HCT116 (cell line): ENCODE data around the gene C2orf68. TPM values are rescaled to one million over a fixed set of nuclear protein-coding genes. Genes with fewer than 3 reads are reported as not detected.

Source experiments
- ATAC-seq: fragments of 200-7000 bp; cut with Tn5 transposase; 2 replicates; pipeline ENCODE4 v1.9.1; 2020; ENCODE audit warnings: mild to moderate bottlenecking, moderate library complexity
- BruUV-seq: library from RNA; stranded (reverse); fragments of 400-500 nt; replicated peaks from 2 replicates; lab custom pipeline; 2021; lab: Mats Ljungman, UMichigan
- CTCF ChIA-PET: fragments of 300-600 bp; sonication (Branson Sonifier 250); formaldehyde crosslinking; loops from one replicate; lab custom pipeline; 2021; ENCODE audit warnings: antibody characterized with exemption; lab: Charles Lee
- POLR2A ChIA-PET: fragments of 300-600, 350-600 bp; sonication (Branson Sonifier 250); formaldehyde crosslinking; loops from one replicate; lab custom pipeline; 2021; ENCODE audit warnings: antibody characterized with exemption; lab: Charles Lee
- RAD21 ChIA-PET, 2 experiments: fragments of 300-600 bp; sonication (Branson Sonifier 250); formaldehyde crosslinking; loops; one replicate each; lab custom pipeline; 2023; ENCODE audit warnings: low total read pairs in 2 of 2; ENCODE audit not compliant: uncharacterized antibody in 2 of 2, unreplicated experiment in 2 of 2, low non-redundant PET in 1 of 2; lab: Charles Lee
- DNase-seq: peaks from one replicate; pipeline ENCODE4 v3.0.0-alpha.2; 2010; ENCODE audit warnings: low read depth, low spot score
- H2AFZ ChIP-seq: fragments of 200-600 bp; shearing (Covaris generic), sonication (generic); 2 replicates; pipeline ENCODE4 v1.6.1; 2017; ENCODE audit warnings: low read depth, mixed run types, mixed read lengths, antibody characterized with exemption, low read length; ENCODE audit not compliant: poor library complexity, severe bottlenecking
- H3K27ac ChIP-seq: 2 replicates; pipeline ENCODE4 v1.5.1; 2012; ENCODE audit warnings: low read depth, low read length
- H3K27me3 ChIP-seq: fragments of 200-600 bp; sonication (generic); 2 replicates; pipeline ENCODE4 v1.6.1; 2016; ENCODE audit warnings: mixed run types, low read length, mixed read lengths; ENCODE audit not compliant: insufficient read depth
- H3K36me3 ChIP-seq, 2 experiments: fragments of 200-500 bp in 1 of 2; fragments of 200-600 bp in 1 of 2; sonication (Bioruptor generic) in 1 of 2; sonication (generic) in 1 of 2; 2 replicates each; pipeline versions ENCODE4 v1.5.1 to v1.6.1; 2014 to 2016; ENCODE audit warnings: low read length in 2 of 2, inconsistent platforms in 1 of 2, mixed read lengths in 1 of 2, mixed run types in 1 of 2; ENCODE audit not compliant: insufficient read depth in 2 of 2, control insufficient read depth in 1 of 2
- H3K4me1 ChIP-seq, 2 experiments: fragments of 200-600 bp in 1 of 2; sonication (generic) in 1 of 2; 2 replicates each; pipeline versions ENCODE4 v1.5.1 to v1.6.1; 2012 to 2017; ENCODE audit warnings: low read length in 2 of 2, inconsistent platforms in 1 of 2, mild to moderate bottlenecking in 1 of 2, mixed read lengths in 1 of 2, mixed run types in 1 of 2, moderate library complexity in 1 of 2; ENCODE audit not compliant: insufficient read depth in 2 of 2, control insufficient read depth in 1 of 2
- H3K4me2 ChIP-seq: fragments of 200-600 bp; sonication (generic); 2 replicates; pipeline ENCODE4 v1.6.1; 2017; ENCODE audit warnings: mixed run types, low read length, mixed read lengths
- H3K4me3 ChIP-seq, 2 experiments: fragments of 200-600 bp in 1 of 2; sonication (generic) in 1 of 2; replicated peaks in 1 of 2; 2 replicates each; pipeline ENCODE4 v1.5.1; 2011 to 2016; ENCODE audit warnings: low read length in 2 of 2, control low read depth in 1 of 2, low read depth in 1 of 2, mild to moderate bottlenecking in 1 of 2, mixed read lengths in 1 of 2, mixed run types in 1 of 2
- H3K79me2 ChIP-seq: fragments of 200-600 bp; sonication (generic); 2 replicates; pipeline ENCODE4 v1.6.1; 2017; ENCODE audit warnings: mild to moderate bottlenecking, mixed run types, low read length, moderate library complexity, mixed read lengths; ENCODE audit not compliant: insufficient read depth
- H3K9ac ChIP-seq: fragments of 200-600 bp; sonication (generic); 2 replicates; pipeline ENCODE4 v1.6.1; 2016; ENCODE audit warnings: low read length, mixed read lengths
- H3K9me2 ChIP-seq: fragments of 200-600 bp; sonication (generic), shearing (Covaris generic); 2 replicates; pipeline ENCODE4 v1.6.1; 2017; ENCODE audit warnings: mixed run types, mild to moderate bottlenecking, moderate library complexity; ENCODE audit not compliant: insufficient read depth
- H3K9me3 ChIP-seq, 2 experiments: fragments of 200-500 bp in 1 of 2; fragments of 200-600 bp in 1 of 2; sonication (Bioruptor generic) in 1 of 2; sonication (generic) in 1 of 2; 2 replicates each; pipeline ENCODE4 v1.6.1; 2014 to 2017; ENCODE audit warnings: low read length in 2 of 2, mixed read lengths in 2 of 2, inconsistent platforms in 1 of 2, low read depth in 1 of 2, mild to moderate bottlenecking in 1 of 2, mixed run types in 1 of 2, moderate library complexity in 1 of 2; ENCODE audit not compliant: control insufficient read depth in 1 of 2, insufficient read depth in 1 of 2
- H4K20me1 ChIP-seq: fragments of 200-600 bp; sonication (generic), shearing (Covaris generic); 2 replicates; pipeline ENCODE4 v1.6.1; 2017; ENCODE audit warnings: mixed run types, mild to moderate bottlenecking, moderate library complexity; ENCODE audit not compliant: insufficient read depth
- CBX3 ChIP-seq: IDR thresholded peaks from 2 replicates; pipeline ENCODE4 v1.6.1; 2012; ENCODE audit warnings: low read depth
- CEBPB ChIP-seq: IDR thresholded peaks from 2 replicates; pipeline ENCODE4 v1.6.1; 2012; ENCODE audit warnings: low read depth
- CTCF ChIP-seq, 3 experiments: fragments of 200-600 bp in 1 of 3; sonication (generic) in 1 of 3; IDR thresholded peaks in 2 of 3; conservative IDR thresholded peaks in 1 of 3; 2 replicates each; pipeline ENCODE4 v1.5.1; 2012 to 2017; ENCODE audit warnings: low read depth in 2 of 3, low read length in 2 of 3, antibody characterized with exemption in 1 of 3, borderline replicate concordance in 1 of 3, control low read depth in 1 of 3, mild to moderate bottlenecking in 1 of 3, mixed read lengths in 1 of 3, mixed run types in 1 of 3, moderate library complexity in 1 of 3; ENCODE audit not compliant: insufficient read depth in 1 of 3
- EGR1 ChIP-seq: IDR thresholded peaks from 2 replicates; pipeline ENCODE4 v1.6.1; 2012; ENCODE audit warnings: low read depth
- ELF1 ChIP-seq: IDR thresholded peaks from 2 replicates; pipeline ENCODE4 v1.6.1; 2012; ENCODE audit warnings: low read depth, borderline replicate concordance
- EZH2 ChIP-seq: fragments of 200-600 bp; sonication (generic); IDR thresholded peaks from 2 replicates; pipeline ENCODE4 v1.6.1; 2017; ENCODE audit warnings: antibody characterized with exemption, mixed run types
- FOSL1 ChIP-seq: IDR thresholded peaks from 2 replicates; pipeline ENCODE4 v1.6.1; 2012; ENCODE audit warnings: low read depth
- JUND ChIP-seq: IDR thresholded peaks from 2 replicates; pipeline ENCODE4 v1.6.1; 2012
- MAX ChIP-seq: IDR thresholded peaks from 2 replicates; pipeline ENCODE4 v1.6.1; 2012
- POLR2A ChIP-seq: IDR thresholded peaks from 2 replicates; pipeline ENCODE4 v1.7.0; 2011; ENCODE audit warnings: borderline replicate concordance; ENCODE audit not compliant: insufficient read depth, insufficient read length; ENCODE audit errors: extremely low read depth
- RAD21 ChIP-seq: IDR thresholded peaks from 2 replicates; pipeline ENCODE4 v1.6.1; 2012; ENCODE audit warnings: low read depth, mild to moderate bottlenecking
- REST ChIP-seq: IDR thresholded peaks from 2 replicates; pipeline ENCODE4 v1.6.1; 2012; ENCODE audit warnings: low read depth
- SIN3A ChIP-seq: IDR thresholded peaks from 2 replicates; pipeline ENCODE4 v1.6.1; 2012; ENCODE audit warnings: low read depth
- SP1 ChIP-seq: IDR thresholded peaks from 2 replicates; pipeline ENCODE4 v1.6.1; 2012; ENCODE audit warnings: low read depth
- TCF7L2 ChIP-seq: IDR thresholded peaks from 2 replicates; pipeline ENCODE4 v1.7.0; 2011; ENCODE audit warnings: borderline replicate concordance, inconsistent platforms; ENCODE audit not compliant: insufficient read depth, insufficient read length; ENCODE audit errors: extremely low read depth
- YY1 ChIP-seq: IDR thresholded peaks from 2 replicates; pipeline ENCODE4 v1.6.1; 2011; ENCODE audit warnings: low read length, low read depth, moderate library complexity, mild to moderate bottlenecking; ENCODE audit not compliant: insufficient replicate concordance; ENCODE audit errors: extremely low read depth
- ZBTB33 ChIP-seq: IDR thresholded peaks from 2 replicates; pipeline ENCODE4 v1.6.1; 2011; ENCODE audit warnings: mild to moderate bottlenecking, low read length, moderate library complexity; ENCODE audit not compliant: insufficient replicate concordance; ENCODE audit errors: extremely low read depth
- ZFX ChIP-seq: fragments of 450-650 bp; IDR thresholded peaks from 2 replicates; pipeline ENCODE4 v1.6.1; 2017
- ZNF274 ChIP-seq: fragments of 200-500 bp; sonication (Bioruptor generic); IDR thresholded peaks from 2 replicates; pipeline ENCODE4 v1.6.1; 2014; ENCODE audit warnings: mild to moderate bottlenecking, low read depth, low read length, inconsistent platforms
- intact Hi-C: fragments of 100-400 bp; cut with micrococcal nuclease; formaldehyde crosslinking; loops from 2 replicates; pipeline ENCODE4 v1.10.0; 2022
- total RNA-seq: library from RNA; stranded (reverse); gene quantifications from one replicate; pipeline ENCODE4 v1.2.1, GENCODE V29; 2021; ENCODE audit not compliant: unreplicated experiment

The C2orf68 gene
- total RNA-seq, 1 experiment from 2014 or later: 21.8 TPM

GRCh38 chr2:85596486-85597143 lies 15.3 kb downstream of the C2orf68 start:
- H3K79me2 ChIP-seq: peaks cover 18% of the 10 kb centered on the region
- H3K4me2 ChIP-seq: peak overlapping the region; percentile 90
- no TSS peak for BruUV-seq
- ChIA-PET POLR2A (no interaction called here), CTCF (no interaction called here), RAD21 (no interaction called here)
- no peak for DNase-seq
- H3K4me3 ChIP-seq: peak overlapping the region; percentile 86 to 95
- ATAC-seq: no peak
- H2AFZ ChIP-seq: no peak overlapping the region
- no peaks in the 10 kb centered on the region for H4K20me1 ChIP-seq
- H3K4me1 ChIP-seq: peaks cover 12 to 30% of the 10 kb centered on the region in 2 experiments
- H3K27me3 ChIP-seq: no peaks in the 10 kb centered on the region
- H3K9me2 ChIP-seq: no peaks in the 10 kb centered on the region
- TF ChIP-seq FOSL1: no peak
- TF ChIP-seq SIN3A: no peak
- no peak for TF ChIP-seq TCF7L2
- TF ChIP-seq POLR2A: no peak
- no peak for TF ChIP-seq CTCF (IDR thresholded peaks at IDR 0.05 in 2 of 3, conservative IDR thresholded peaks at IDR 0.05 in 1 of 3; ENCODE audit: borderline replicate concordance in 1 of 3, insufficient read depth in 1 of 3, low read depth in 2 of 3, low read length in 2 of 3)
- TF ChIP-seq RAD21: no peak
- no peak for TF ChIP-seq YY1
- TF ChIP-seq MAX: no peak
- no peak for TF ChIP-seq JUND
- TF ChIP-seq ZFX: no peak
- no peak for TF ChIP-seq ZBTB33
- TF ChIP-seq ELF1: no peak
- TF ChIP-seq CBX3: no peak
- no peak for TF ChIP-seq CEBPB
- TF ChIP-seq EZH2: no peak
- no peak for TF ChIP-seq SP1
- TF ChIP-seq EGR1: no peak
- no peak for TF ChIP-seq REST
- TF ChIP-seq ZNF274: no peak
- TF ChIP-seq, all 23 proteins: peak for 0
- H3K27ac ChIP-seq: no peak overlapping the region
- peak overlapping the region; percentile 82 for H3K9ac ChIP-seq
- H3K36me3 ChIP-seq: peaks cover 4 to 5% of the 10 kb centered on the region in 2 experiments; a peak in 3 of 4 replicates
- no peaks in the 10 kb centered on the region for H3K9me3 ChIP-seq
- intact Hi-C loops: no loop called here
